Pancreas (tissue), 10 donors: ENCODE data around the gene ZNF217. TPM values are rescaled to one million over a fixed set of nuclear protein-coding genes. Genes with fewer than 3 reads are reported as not detected.
A peak's percentile ranks its signal among the peaks of the same experiment; 100 is the strongest.
"Not testable (repeated sequence)": the region's sequence is repeated elsewhere in the genome, so short reads cannot be mapped to it uniquely, and the experiment has no call there.

Experiments
- ATAC-seq, 4 donors: fragments of 200-7000 bp; cut with Tn5 transposase; one replicate each; pipeline versions ENCODE4 v1.8.0 to v1.9.1; 2020; ENCODE audit warnings: mild to moderate bottlenecking in 4 of 4, moderate library complexity in 4 of 4
- DNase-seq, 6 donors: peaks; one replicate each; pipeline ENCODE4 v3.0.0-alpha.2; 2020
- FAIRE-seq: peaks from 2 replicates; lab custom pipeline; 2012; peaks lifted over from hg19 to GRCh38; lab: Jason Lieb, UNC
- H3K27ac ChIP-seq, 4 donors: fragments of 200-600 bp; sonication (generic); 1 replicate in 3 of 4; 2 replicates in 1 of 4; pipeline versions ENCODE4 v1.5.0 to v1.8.0; 2020
- H3K27me3 ChIP-seq, 4 donors: fragments of 200-600 bp; one replicate each; pipeline ENCODE4 v1.8.0; 2021
- H3K36me3 ChIP-seq, 3 donors: fragments of 200-600 bp; sonication (generic) in 1 of 3; one replicate each; pipeline versions ENCODE4 v1.5.0 to v1.8.0; 2020 to 2021
- H3K4me1 ChIP-seq, 3 donors: fragments of 200-600 bp; one replicate each; pipeline ENCODE4 v1.8.0; 2021
- H3K4me3 ChIP-seq, 4 donors: fragments of 200-600 bp; sonication (generic) in 2 of 4; one replicate each; pipeline versions ENCODE4 v1.5.0 to v1.8.0; 2020 to 2021
- H3K9me3 ChIP-seq, 4 donors: fragments of 200-600 bp; one replicate each; pipeline ENCODE4 v1.8.0; 2021
- WGBS, 2 donors: extraction: QIAGEN DNeasy Blood & Tissue Kit; methylation state at CpG; one replicate each; pipeline ENCODE4 v1.1.7; 2013; 5-methylcytosine and 5-hydroxymethylcytosine counted together
- intact Hi-C, 3 donors: fragments of 100-400 bp; cut with DNase I; formaldehyde crosslinking; loops; one replicate each; pipeline versions ENCODE4 v1.11.1 to v1.14.2; 2022
- polyA plus RNA-seq, 2 donors: library from polyadenylated mRNA; stranded (reverse); fragments of 200-250 nt; gene quantifications; one replicate each; pipeline ENCODE4 v1.2.3, GENCODE V29; 2013
- total RNA-seq, 6 donors: library from RNA; stranded (reverse); fragmentation: NEBNext Ultra II Directional in 4 of 6; extraction: Animal tissue kit (Norgen Biotek cat#: 25700) in 4 of 6; gene quantifications; one replicate each; pipeline versions ENCODE4 v1.2.1 to v1.2.4, GENCODE V29; 2021 to 2023
- TF ChIP-seq, protein P1 (sequence below), 4 donors: fragments of 200-600 bp; sonication (generic) in 3 of 4; IDR thresholded peaks; one replicate each; pipeline versions ENCODE4 v1.5.0 to v1.8.0; 2021; ENCODE audit warnings: antibody characterized with exemption in 4 of 4
- donor health status: healthy with polysubstance abuse.
- donor health status: DM: no; HTN: no; CAD: no; lungs with moderate emphysema.
- donor health status: DM: no; HTN: no; CAD: no.
- donor health status: control.
- donor health status: control.
- donor health status: Bipolar disorder and iron deficiency.
- donor health status: DM: yes; HTN: yes; CAD: no.
- donor health status: DM: no; HTN: no; CAD: no.
- donor health status: DM: no; HTN: no; CAD: no.
- donor health status: DM: yes; HTN: yes; CAD: no.

ZNF217 gene
- total and polyA plus RNA-seq, 8 donors, result 4.2 to 29.5 (median 12.8) TPM

DNA sequence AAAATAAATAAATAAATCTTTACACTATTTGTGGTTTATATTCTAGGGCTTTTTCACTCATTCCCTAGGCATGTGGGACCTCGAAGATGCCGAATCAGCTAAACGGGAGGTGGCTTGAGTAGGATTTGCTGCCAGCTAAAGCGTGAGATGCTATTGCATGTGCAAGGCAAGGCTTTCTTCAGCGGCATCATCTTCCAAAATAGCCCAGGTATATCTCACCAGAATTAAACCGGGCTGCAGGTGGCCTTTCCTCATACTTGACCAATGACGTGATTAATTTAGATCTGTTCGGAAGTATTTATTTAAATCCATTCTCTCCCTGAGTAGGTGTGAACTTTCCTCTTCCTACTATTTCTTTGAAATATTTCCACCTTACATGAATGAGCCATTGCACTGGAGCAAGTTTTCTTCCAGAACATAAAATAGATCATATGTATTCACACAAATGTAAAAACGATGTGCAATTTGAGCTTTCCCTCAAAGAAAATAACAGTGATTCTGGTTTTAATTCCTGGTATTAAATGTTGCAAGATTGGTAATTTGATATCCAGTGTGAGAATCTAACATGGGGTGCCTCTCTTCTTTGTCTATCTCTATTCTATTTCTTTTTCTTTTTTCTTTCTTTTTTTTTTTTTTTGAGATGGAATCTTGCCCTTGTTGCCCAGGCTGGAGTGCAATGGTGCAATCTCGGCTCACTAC is 24.3 kb upstream of the ZNF217 start:
- Histone ChIP-seq H3K27ac (peak overlapping the region in 2 of 4 donors; percentile 27 to 44), H3K27me3 (no peaks in the 10 kb centered on the region), H3K36me3 (no peaks in the 10 kb centered on the region), H3K4me1 (peaks cover 16 to 22% (median 20%) of the 10 kb centered on the region in 3 donors), H3K9me3 (no peaks in the 10 kb centered on the region), H3K4me3 (no peak overlapping the region)
- WGBS, 2 donors, result 63 to 64% methylated on average over 10 of the region's 10 CpGs
- TF ChIP-seq, protein P1, sequence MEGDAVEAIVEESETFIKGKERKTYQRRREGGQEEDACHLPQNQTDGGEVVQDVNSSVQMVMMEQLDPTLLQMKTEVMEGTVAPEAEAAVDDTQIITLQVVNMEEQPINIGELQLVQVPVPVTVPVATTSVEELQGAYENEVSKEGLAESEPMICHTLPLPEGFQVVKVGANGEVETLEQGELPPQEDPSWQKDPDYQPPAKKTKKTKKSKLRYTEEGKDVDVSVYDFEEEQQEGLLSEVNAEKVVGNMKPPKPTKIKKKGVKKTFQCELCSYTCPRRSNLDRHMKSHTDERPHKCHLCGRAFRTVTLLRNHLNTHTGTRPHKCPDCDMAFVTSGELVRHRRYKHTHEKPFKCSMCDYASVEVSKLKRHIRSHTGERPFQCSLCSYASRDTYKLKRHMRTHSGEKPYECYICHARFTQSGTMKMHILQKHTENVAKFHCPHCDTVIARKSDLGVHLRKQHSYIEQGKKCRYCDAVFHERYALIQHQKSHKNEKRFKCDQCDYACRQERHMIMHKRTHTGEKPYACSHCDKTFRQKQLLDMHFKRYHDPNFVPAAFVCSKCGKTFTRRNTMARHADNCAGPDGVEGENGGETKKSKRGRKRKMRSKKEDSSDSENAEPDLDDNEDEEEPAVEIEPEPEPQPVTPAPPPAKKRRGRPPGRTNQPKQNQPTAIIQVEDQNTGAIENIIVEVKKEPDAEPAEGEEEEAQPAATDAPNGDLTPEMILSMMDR (IDR thresholded peaks at IDR 0.05), result no peak
- no peak for FAIRE-seq
- peak in 1 of 6 donors; percentile 18 for DNase-seq
- intact Hi-C loops, result no loop called here
- ATAC-seq, result peak in 1 of 4 donors; percentile 6

DNA sequence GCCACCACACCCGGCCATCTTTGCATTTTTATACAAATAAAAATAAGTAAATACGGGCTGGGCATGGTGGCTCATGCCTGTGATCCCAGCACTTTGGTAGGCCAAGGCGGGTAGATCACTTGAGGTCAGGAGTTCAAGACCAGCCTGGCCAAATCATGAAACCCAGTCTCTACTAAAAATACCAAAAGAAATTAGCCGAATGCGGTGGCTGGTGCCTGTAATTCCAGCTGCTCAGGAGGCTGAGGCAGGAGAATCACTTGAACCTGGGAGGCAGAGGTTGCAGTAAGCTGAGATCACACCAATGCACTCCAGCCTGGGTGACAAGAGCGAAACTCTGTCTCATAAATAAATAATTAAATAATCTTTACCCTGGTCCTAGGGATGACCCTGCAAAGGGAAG is 22.9 kb upstream of the ZNF217 start:
- 92 to 93% methylated on average over 6 of the region's 6 CpGs for WGBS, 2 donors
- H3K36me3 ChIP-seq, H3K4me1 ChIP-seq, ATAC-seq, intact Hi-C loops, FAIRE-seq, H3K9me3 ChIP-seq, H3K27me3 ChIP-seq, H3K27ac ChIP-seq, H3K4me3 ChIP-seq, DNase-seq: not testable (repeated sequence)

DNA sequence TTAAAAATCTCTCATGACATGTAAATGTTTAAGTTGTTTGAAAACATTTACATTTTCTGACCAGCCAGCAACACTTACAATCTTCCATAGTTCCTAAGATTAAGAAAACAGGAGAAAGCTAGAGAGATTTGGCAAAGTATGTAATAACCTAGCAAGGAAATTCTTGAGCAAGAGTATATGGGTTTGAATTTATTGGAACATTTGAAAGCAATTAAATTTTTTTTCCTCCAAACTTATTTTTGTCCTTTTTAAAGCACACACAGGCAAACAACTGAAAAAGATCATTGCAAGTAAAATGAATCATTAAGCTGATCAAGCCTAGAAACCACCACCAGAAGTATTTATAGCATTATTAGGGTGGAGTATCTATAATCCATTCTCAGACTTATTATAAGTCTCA is 20.1 kb upstream of the ZNF217 start:
- Histone ChIP-seq H3K4me3 (no peak overlapping the region), H3K9me3 (no peaks in the 10 kb centered on the region), H3K36me3 (no peaks in the 10 kb centered on the region), H3K4me1 (no peaks in the 10 kb centered on the region), H3K27ac (no peak overlapping the region), H3K27me3 (no peaks in the 10 kb centered on the region)
- intact Hi-C loops, result no loop called here
- TF ChIP-seq, protein P1 (IDR thresholded peaks at IDR 0.05), result no peak
- DNase-seq (no peak), ATAC-seq (no peak), FAIRE-seq (no peak)

DNA sequence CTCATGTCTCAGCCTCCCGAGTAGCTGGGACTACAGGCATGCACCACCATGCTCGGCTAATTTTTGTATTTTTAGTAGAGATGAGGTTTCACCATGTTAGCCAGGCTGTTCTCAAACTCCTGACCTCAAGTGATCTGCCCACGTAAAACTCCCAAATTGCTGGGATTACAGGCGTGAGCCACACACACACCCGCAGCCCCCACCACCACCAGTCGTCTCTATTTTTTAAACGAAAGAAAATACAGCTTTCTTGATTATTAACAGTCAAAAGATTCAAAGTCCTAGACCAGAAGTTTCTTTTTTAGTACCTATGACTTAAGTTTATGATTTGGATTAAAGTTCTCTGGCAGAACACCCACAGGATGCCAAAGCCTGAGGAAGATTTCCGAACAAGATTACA is 18.6 kb upstream of the ZNF217 start:
- not testable (repeated sequence) for FAIRE-seq

DNA sequence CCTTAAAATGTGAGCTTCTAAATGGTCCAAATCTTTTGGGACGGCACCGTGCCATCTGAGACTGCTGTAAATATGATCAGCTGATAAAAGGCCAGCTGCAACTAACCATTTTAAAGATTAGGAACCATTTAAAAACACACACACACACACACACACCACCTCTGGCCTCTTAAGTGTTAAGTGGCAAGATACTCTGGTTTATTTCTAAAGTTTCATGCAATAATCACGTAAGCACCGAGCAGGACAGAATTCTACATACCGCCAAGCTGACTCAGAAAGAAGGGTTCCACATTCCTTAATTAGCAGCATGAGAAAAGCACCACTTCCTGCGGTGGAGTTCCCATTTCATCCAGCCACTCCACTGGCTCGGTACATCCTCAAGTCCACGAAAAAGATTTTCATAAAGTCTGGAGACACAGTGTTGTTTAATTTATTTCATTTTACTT is 17.8 kb upstream of the ZNF217 start:
- Histone ChIP-seq H3K27me3 (no peaks in the 10 kb centered on the region), H3K4me1 (peaks cover 0 to 2% (median 0%) of the 10 kb centered on the region in 3 donors), H3K27ac (no peak overlapping the region), H3K36me3 (no peaks in the 10 kb centered on the region), H3K4me3 (no peak overlapping the region), H3K9me3 (no peaks in the 10 kb centered on the region)
- intact Hi-C loops, result no loop called here
- FAIRE-seq (no peak), DNase-seq (peak in 2 of 6 donors; percentile 3 to 14), ATAC-seq (peak in 3 of 4 donors; percentile 35 to 74 (median 44))
- 61 to 62% methylated on average over 8 of the region's 8 CpGs for WGBS, 2 donors
- TF ChIP-seq, protein P1 (IDR thresholded peaks at IDR 0.05), result no peak

More for the DNA sequence above, 18.6 kb upstream of the ZNF217 start:
- intact Hi-C loops, H3K27ac ChIP-seq, ATAC-seq, H3K4me1 ChIP-seq, H3K36me3 ChIP-seq, DNase-seq, H3K9me3 ChIP-seq, H3K4me3 ChIP-seq, H3K27me3 ChIP-seq: not testable (repeated sequence)
- WGBS, 2 donors, result 94 to 95% methylated on average over 8 of the region's 8 CpGs
